HG03460 (cell line): ENCODE measurements around the gene GABRB3.

Source experiments
- ATAC-seq: cut with Tn5 transposase; IDR thresholded peaks from one replicate; pipeline ENCODE4 v1.9.1; 2021; ENCODE audit not compliant: unreplicated experiment

Gene GABRB3

GRCh38 chr15:26561896-26562295 is 211.0 kb downstream of the GABRB3 start:
- ATAC-seq, result no peak

- ATAC-seq, result no peak
These were observed 211.7 kb downstream of the GABRB3 start for GRCh38 chr15:26561130-26561529.

GRCh38 chr15:26555898-26556297 is 217.0 kb downstream of the GABRB3 start:
- no peak for ATAC-seq

- ATAC-seq, result no peak
These were observed 221.4 kb downstream of the GABRB3 start for GRCh38 chr15:26551473-26551872.

GRCh38 chr15:26550880-26551279 is 222.0 kb downstream of the GABRB3 start:
- ATAC-seq, result no peak

- no peak for ATAC-seq
These were observed 235.2 kb downstream of the GABRB3 start for GRCh38 chr15:26537663-26538062.

- no peak for ATAC-seq
These were observed 241.4 kb downstream of the GABRB3 start for GRCh38 chr15:26531489-26531888.

GRCh38 chr15:26525096-26525495 is 247.8 kb downstream of the GABRB3 start:
- no peak for ATAC-seq

- no peak for ATAC-seq
These were observed 251.1 kb downstream of the GABRB3 start for GRCh38 chr15:26521691-26522198.

- ATAC-seq, result no peak
These were observed 251.7 kb downstream of the GABRB3 start for GRCh38 chr15:26521130-26521529.

GRCh38 chr15:26518885-26519284 is 254.0 kb downstream of the GABRB3 start:
- no peak for ATAC-seq

- no peak for ATAC-seq
These were observed 256.5 kb downstream of the GABRB3 start for GRCh38 chr15:26516102-26516980.

- no peak for ATAC-seq
These were observed 268.9 kb downstream of the GABRB3 start for GRCh38 chr15:26504009-26504408.
